GM20000 (cell line): ENCODE measurements around the gene RER1.

ENCODE experiments used
- DNase-seq: peaks from one replicate; pipeline ENCODE4 v3.0.0; 2012; ENCODE audit warnings: low spot score
- CTCF ChIP-seq: IDR thresholded peaks from 2 replicates; pipeline ENCODE4 v1.5.1; 2012; ENCODE audit warnings: mild to moderate bottlenecking, control low read depth; ENCODE audit errors: extremely low read depth, missing control alignments

RER1 gene

GRCh38 chr1:2398871-2399270 is 7.2 kb downstream of the RER1 start:
- TF ChIP-seq CTCF = no peak
- DNase-seq = no peak

DNA sequence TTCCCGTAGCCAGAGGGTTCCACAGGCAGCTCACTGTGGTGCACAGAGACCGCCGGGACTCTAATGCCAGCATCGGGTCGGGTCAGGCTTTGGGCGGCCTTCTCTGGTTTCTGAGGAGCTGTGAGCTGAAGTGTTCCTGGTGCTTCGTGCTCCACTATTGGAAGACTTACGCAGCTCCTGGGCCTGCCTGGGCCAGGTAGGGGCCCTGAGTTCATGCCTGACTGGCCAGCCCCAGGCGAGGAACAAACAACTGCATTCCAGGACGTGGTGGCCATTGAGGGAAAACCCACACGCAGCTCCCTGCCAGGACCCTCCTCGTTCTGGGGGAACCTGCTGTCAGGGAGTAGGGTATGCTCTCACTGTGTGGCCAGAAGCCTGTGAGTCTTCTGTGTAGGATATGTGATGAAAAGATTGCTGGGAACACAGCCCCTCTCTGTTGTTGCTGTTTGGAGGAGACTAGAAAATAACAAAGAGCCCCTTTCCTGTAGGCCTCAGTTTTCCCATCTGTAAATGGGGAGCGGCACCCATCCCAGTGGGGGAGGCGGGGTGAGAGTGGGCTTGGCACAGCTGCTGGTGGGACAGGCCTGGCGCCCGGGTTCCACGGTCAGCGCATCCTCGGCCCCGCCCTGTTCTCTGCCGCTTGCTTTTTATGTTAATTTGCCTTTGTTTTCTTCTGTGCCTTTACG is 8.4 kb downstream of the RER1 start:
- DNase-seq = no peak
- TF ChIP-seq CTCF = no peak

- no peak for TF ChIP-seq CTCF
- DNase-seq = no peak
Observed at GRCh38 chr1:2400576-2400909, 8.9 kb downstream of the RER1 start.

GRCh38 chr1:2400950-2401649 is 9.5 kb downstream of the RER1 start:
- no peak for DNase-seq
- no peak for TF ChIP-seq CTCF

DNA sequence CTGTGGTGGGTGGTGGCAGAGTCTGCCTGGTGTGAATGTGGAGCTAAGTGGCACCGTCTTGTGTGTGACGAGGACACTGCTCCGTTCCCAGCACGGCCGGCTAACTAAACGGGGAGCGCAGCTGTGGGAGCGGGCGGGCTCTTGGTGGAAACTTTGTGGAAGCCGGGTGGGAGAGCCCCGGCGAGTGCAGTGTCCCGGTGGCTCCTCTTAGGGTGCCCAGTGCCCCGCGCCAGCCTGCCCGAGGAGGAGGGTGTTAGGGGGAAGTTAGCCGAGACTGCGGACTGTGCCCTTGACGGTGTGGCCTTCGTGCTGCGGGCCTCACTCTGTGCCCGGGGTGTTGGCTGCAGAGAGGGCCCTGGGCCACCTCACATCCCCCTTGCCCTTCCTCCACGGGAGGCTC is 10.8 kb downstream of the RER1 start:
- TF ChIP-seq CTCF = no peak
- no peak for DNase-seq

- TF ChIP-seq CTCF = no peak
- DNase-seq = no peak
Observed at GRCh38 chr1:2403273-2403672, 11.6 kb downstream of the RER1 start.

GRCh38 chr1:2404142-2404889 is 12.7 kb downstream of the RER1 start:
- TF ChIP-seq CTCF = no peak
- no peak for DNase-seq
